H1 (cell line): ENCODE data around the gene KIAA0040.

Experiments used
- KDM1A ChIP-seq: fragments of 200-600, 300-600 bp; sonication (generic); IDR thresholded peaks from 2 replicates; pipeline ENCODE4 v1.7.1; 2016; ENCODE audit warnings: mild to moderate bottlenecking, low read length, borderline replicate concordance
- MAFK ChIP-seq: IDR thresholded peaks from 2 replicates; pipeline ENCODE4 v1.6.1; 2012; ENCODE audit warnings: low read depth, mild to moderate bottlenecking, improper control_type of control experiment, low read length

GRCh38 chr1:175192111-175192629 lies 406 bp downstream of the KIAA0040 start:
- TF ChIP-seq MAFK (no peak), KDM1A (no peak)
